Lower lobe of right lung (tissue), 2 donors: ENCODE results near the gene TPSD1. TPM values are rescaled to one million over a fixed set of nuclear protein-coding genes. Genes with fewer than 3 reads are reported as not detected.

Experiments used
- ATAC-seq, 2 donors: fragments of 200-7000 bp; cut with Tn5 transposase; one replicate each; pipeline ENCODE4 v1.9.1; 2020 to 2022; ENCODE audit warnings: mild to moderate bottlenecking in 2 of 2, moderate library complexity in 2 of 2
- DNase-seq: peaks from one replicate; pipeline ENCODE4 v3.0.0-alpha.2; 2020
- H3K27ac ChIP-seq: fragments of 200-600 bp; one replicate; pipeline ENCODE4 v1.8.0; 2022
- H3K27me3 ChIP-seq: fragments of 200-600 bp; one replicate; pipeline ENCODE4 v1.8.0; 2022; ENCODE audit warnings: low read depth
- H3K36me3 ChIP-seq: fragments of 200-600 bp; one replicate; pipeline ENCODE4 v1.8.0; 2022; ENCODE audit warnings: mild to moderate bottlenecking
- H3K4me1 ChIP-seq: fragments of 200-600 bp; one replicate; pipeline ENCODE4 v1.8.0; 2022
- H3K4me3 ChIP-seq: fragments of 200-600 bp; one replicate; pipeline ENCODE4 v1.8.0; 2022; ENCODE audit warnings: mild to moderate bottlenecking
- H3K9me3 ChIP-seq: fragments of 200-600 bp; one replicate; pipeline ENCODE4 v1.8.0; 2022
- intact Hi-C: fragments of 100-400 bp; cut with DNase I; formaldehyde crosslinking; loops from one replicate; pipeline ENCODE4 v1.11.0; 2022
- total RNA-seq: library from RNA; stranded (reverse); fragmentation: NEBNext Ultra II Directional; extraction: Animal tissue kit (Norgen Biotek cat#: 25700); gene quantifications from one replicate; pipeline ENCODE4 v1.2.1, GENCODE V29; 2021
- TF ChIP-seq, protein P1 (sequence below): fragments of 200-600 bp; IDR thresholded peaks from one replicate; pipeline ENCODE4 v1.8.0; 2022; ENCODE audit warnings: antibody characterized with exemption, mild to moderate bottlenecking
- donor health status: DM: no; HTN: yes; CAD: no; lungs with severe emphysema.

Gene TPSD1
- total RNA-seq, 1 donor from 2014 or later, result 9.6 TPM

DNA sequence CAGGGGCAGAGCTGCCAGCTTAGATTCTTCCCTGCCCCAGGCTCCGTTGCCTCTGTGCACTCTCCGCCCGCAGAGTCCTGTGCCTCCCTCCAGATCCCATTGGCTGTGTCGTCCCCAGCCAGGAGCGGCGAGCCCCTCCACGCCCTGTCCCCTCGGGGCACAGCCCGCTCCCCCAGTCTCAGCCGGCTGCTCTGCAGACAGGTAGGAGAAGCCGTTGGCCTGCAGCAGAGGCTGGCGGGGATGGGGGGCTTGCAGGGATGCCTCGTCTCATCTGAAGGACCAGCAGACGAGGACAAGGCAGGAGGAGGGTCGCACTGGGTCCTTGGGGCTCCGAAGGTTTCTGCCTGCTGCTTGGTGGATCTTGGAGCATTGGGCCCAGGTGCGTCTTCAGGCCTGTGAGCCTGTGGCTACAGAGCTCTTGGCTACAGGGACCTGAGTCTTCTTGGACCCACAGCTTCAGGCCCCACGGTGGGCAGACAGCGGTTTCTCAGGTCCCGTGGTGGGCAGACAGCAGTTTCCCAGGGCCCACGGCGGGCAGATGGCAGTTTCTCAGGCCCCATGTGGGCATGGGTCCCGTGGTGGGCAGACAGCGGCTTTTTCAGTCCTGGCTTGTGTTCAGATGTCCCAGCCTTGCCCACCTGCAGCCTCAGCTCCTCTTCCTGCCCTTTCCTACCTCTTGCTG lies 36.8 kb upstream of the TPSD1 start:
- ATAC-seq, result no peak
- no peaks in the 10 kb centered on the region for H3K4me1 ChIP-seq
- no peaks in the 10 kb centered on the region for H3K36me3 ChIP-seq
- H3K27ac ChIP-seq, result no peak overlapping the region
- H3K27me3 ChIP-seq, result no peaks in the 10 kb centered on the region
- no peak for DNase-seq
- intact Hi-C loops, result no loop called here
- H3K9me3 ChIP-seq, result no peaks in the 10 kb centered on the region
- H3K4me3 ChIP-seq, result no peak overlapping the region
- TF ChIP-seq, protein P1, sequence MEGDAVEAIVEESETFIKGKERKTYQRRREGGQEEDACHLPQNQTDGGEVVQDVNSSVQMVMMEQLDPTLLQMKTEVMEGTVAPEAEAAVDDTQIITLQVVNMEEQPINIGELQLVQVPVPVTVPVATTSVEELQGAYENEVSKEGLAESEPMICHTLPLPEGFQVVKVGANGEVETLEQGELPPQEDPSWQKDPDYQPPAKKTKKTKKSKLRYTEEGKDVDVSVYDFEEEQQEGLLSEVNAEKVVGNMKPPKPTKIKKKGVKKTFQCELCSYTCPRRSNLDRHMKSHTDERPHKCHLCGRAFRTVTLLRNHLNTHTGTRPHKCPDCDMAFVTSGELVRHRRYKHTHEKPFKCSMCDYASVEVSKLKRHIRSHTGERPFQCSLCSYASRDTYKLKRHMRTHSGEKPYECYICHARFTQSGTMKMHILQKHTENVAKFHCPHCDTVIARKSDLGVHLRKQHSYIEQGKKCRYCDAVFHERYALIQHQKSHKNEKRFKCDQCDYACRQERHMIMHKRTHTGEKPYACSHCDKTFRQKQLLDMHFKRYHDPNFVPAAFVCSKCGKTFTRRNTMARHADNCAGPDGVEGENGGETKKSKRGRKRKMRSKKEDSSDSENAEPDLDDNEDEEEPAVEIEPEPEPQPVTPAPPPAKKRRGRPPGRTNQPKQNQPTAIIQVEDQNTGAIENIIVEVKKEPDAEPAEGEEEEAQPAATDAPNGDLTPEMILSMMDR, result no peak

GRCh38 chr16:1220098-1220728 lies 35.7 kb upstream of the TPSD1 start:
- Histone ChIP-seq H3K4me1 (no peaks in the 10 kb centered on the region), H3K4me3 (no peak overlapping the region), H3K27ac (no peak overlapping the region), H3K9me3 (no peaks in the 10 kb centered on the region), H3K36me3 (no peaks in the 10 kb centered on the region), H3K27me3 (no peaks in the 10 kb centered on the region)
- TF ChIP-seq, protein P1, result no peak
- no peak for ATAC-seq
- intact Hi-C loops, result no loop called here
- DNase-seq, result no peak

DNA sequence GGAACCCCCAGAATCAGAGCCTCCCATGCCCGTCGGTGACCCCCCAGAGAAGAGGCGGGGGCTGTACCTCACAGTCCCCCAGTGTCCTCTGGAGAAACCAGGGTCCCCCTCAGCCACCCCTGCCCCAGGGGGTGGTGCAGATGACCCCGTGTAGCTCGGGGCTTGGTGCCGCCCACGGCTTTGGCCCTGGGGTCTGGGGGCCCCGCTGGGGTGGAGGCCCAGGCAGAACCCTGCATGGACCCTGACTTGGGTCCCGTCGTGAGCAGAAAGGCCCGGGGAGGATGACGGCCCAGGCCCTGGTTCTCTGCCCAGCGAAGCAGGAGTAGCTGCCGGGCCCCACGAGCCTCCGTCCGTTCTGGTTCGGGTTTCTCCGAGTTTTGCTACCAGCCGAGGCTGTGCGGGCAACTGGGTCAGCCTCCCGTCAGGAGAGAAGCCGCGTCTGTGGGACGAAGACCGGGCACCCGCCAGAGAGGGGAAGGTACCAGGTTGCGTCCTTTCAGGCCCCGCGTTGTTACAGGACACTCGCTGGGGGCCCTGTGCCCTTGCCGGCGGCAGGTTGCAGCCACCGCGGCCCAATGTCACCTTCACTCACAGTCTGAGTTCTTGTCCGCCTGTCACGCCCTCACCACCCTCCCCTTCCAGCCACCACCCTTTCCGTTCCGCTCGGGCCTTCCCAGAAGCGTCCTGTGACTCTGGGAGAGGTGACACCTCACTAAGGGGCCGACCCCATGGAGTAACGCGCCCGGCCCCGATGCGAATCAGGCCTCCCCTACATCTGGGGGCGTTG lies 34.8 kb upstream of the TPSD1 start:
- TF ChIP-seq, protein P1, result no peak
- Histone ChIP-seq H3K4me1 (no peaks in the 10 kb centered on the region), H3K27me3 (no peaks in the 10 kb centered on the region), H3K27ac (no peak overlapping the region), H3K9me3 (no peaks in the 10 kb centered on the region), H3K36me3 (no peaks in the 10 kb centered on the region), H3K4me3 (no peak overlapping the region)
- intact Hi-C loops, result no loop called here
- DNase-seq (no peak), ATAC-seq (no peak)

DNA sequence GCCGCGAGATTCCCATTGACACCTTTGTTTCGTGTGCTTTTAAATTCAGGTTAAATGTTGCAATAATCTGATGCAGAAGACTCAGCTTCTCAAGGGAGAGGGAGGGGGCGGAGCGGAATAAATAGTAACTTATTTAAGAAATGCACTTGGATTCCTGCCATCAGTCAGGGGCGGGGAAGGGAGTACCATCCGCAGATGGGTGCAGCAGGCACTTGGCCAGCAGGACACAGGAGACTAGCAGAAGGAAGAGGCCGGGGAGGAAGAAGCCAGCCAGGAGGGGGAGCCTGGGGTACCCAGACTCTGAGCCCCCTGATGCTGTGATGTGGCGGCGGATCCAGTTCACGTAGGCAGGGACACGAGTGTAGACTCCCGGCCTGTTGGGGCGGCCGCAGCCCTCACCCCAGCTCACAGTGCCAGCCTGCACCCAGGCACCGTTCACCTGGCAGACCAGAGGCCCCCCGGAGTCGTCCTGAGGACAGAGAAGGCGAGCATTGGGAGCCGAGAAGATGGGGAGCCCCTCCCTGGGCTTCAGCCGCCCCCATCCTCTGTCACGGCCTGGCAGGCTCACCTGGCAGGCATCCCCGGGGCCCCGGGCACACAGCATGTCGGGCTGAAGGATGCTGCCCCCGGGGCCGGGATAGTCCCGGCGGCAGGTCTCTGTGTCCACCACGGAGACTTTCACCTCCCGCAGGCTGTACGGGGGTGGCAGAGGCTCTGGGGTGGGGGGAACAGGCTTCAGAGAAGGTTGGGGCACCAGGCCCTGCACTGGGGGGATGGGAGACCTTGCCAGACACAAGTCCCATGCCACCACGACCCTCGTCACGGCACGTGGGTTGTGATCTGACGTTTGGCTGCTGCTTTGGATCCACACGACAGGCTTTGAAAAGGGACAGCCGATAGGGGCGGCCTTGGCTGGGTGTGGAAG lies 34.0 kb upstream of the TPSD1 start:
- no peaks in the 10 kb centered on the region for H3K9me3 ChIP-seq
- H3K27ac ChIP-seq, result no peak overlapping the region
- TF ChIP-seq, protein P1, result no peak
- DNase-seq (no peak), ATAC-seq (no peak)
- no peaks in the 10 kb centered on the region for H3K4me1 ChIP-seq
- H3K27me3 ChIP-seq, result no peaks in the 10 kb centered on the region
- H3K4me3 ChIP-seq, result no peak overlapping the region
- no peaks in the 10 kb centered on the region for H3K36me3 ChIP-seq
- intact Hi-C loops, result no loop called here
